ENCODE data around the gene CARD11. TPM values are rescaled to one million over a fixed set of nuclear protein-coding genes. Genes with fewer than 3 reads are reported as not detected.
A peak's percentile ranks its signal among the peaks of the same experiment; 100 is the strongest.

CARD11 gene
- total RNA-seq, 4 donors from 2014 or later, result 3.1 to 53.6 (median 5.9) TPM

GRCh38 chr7:2956526-2957368 lies 86.9 kb downstream of the CARD11 start:
- TF ChIP-seq CTCF (IDR thresholded peaks at IDR 0.05) (no peak), POLR2A (IDR thresholded peaks at IDR 0.05) (no peak)
- DNase-seq, result peak in 2 of 3 donors; percentile 11 to 43
- Histone ChIP-seq H3K4me3 (no peak overlapping the region), H3K9me3 (no peaks in the 10 kb centered on the region), H3K36me3 (no peaks in the 10 kb centered on the region), H3K27me3 (no peaks in the 10 kb centered on the region), H3K4me1 (peaks cover 0 to 8% (median 0%) of the 10 kb centered on the region in 4 donors), H3K27ac (no peak overlapping the region)

GRCh38 chr7:2956076-2956475 lies 87.6 kb downstream of the CARD11 start:
- TF ChIP-seq CTCF (IDR thresholded peaks at IDR 0.05) (no peak), POLR2A (IDR thresholded peaks at IDR 0.05) (no peak)
- Histone ChIP-seq H3K27ac (no peak overlapping the region), H3K4me3 (no peak overlapping the region), H3K9me3 (no peaks in the 10 kb centered on the region), H3K27me3 (no peaks in the 10 kb centered on the region), H3K36me3 (no peaks in the 10 kb centered on the region), H3K4me1 (peaks cover 0 to 8% (median 0%) of the 10 kb centered on the region in 4 donors)
- peak in 2 of 3 donors; percentile 9 to 14 for DNase-seq

- H3K4me1 ChIP-seq, result peaks cover 0 to 8% (median 0%) of the 10 kb centered on the region in 4 donors
- H3K9me3 ChIP-seq, result no peaks in the 10 kb centered on the region
- no peak for TF ChIP-seq CTCF (IDR thresholded peaks at IDR 0.05)
- no peak for TF ChIP-seq POLR2A (IDR thresholded peaks at IDR 0.05)
- no peaks in the 10 kb centered on the region for H3K36me3 ChIP-seq
- no peak overlapping the region for H3K4me3 ChIP-seq
- DNase-seq, result peak in 2 of 3 donors; percentile 9 to 39
- no peak overlapping the region for H3K27ac ChIP-seq
- no peaks in the 10 kb centered on the region for H3K27me3 ChIP-seq
Observed at GRCh38 chr7:2955269-2955668, 88.4 kb downstream of the CARD11 start.

DNA sequence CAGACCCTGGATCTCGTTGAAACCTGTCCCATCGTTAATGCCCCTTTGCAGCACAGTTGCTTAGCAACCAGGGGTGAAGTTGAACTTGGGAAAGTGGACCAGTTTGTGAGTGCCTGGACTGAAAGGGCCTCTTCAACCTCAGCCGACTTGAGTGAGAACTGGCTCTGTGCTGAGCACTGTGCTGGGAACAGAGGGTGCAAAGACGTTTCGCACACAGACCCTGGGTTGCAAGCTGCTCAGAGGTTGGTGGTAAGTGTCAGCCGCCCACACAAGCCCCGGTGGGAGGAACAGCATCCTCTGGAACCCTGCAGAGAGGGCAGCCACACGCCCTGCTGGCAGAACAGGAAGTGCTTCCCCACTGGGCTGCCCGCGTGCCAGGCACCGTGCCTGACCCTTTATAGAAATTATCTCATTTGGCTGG lies 89.2 kb downstream of the CARD11 start:
- no peak overlapping the region for H3K4me3 ChIP-seq
- no peak for TF ChIP-seq CTCF (IDR thresholded peaks at IDR 0.05)
- TF ChIP-seq POLR2A (IDR thresholded peaks at IDR 0.05), result no peak
- H3K27me3 ChIP-seq, result no peaks in the 10 kb centered on the region
- H3K27ac ChIP-seq, result peak overlapping the region in 1 of 4 donors; percentile 40
- peak in 2 of 3 donors; percentile 38 to 71 for DNase-seq
- H3K36me3 ChIP-seq, result no peaks in the 10 kb centered on the region
- H3K4me1 ChIP-seq, result peaks cover 0 to 8% (median 0%) of the 10 kb centered on the region in 4 donors
- H3K9me3 ChIP-seq, result no peaks in the 10 kb centered on the region

DNA sequence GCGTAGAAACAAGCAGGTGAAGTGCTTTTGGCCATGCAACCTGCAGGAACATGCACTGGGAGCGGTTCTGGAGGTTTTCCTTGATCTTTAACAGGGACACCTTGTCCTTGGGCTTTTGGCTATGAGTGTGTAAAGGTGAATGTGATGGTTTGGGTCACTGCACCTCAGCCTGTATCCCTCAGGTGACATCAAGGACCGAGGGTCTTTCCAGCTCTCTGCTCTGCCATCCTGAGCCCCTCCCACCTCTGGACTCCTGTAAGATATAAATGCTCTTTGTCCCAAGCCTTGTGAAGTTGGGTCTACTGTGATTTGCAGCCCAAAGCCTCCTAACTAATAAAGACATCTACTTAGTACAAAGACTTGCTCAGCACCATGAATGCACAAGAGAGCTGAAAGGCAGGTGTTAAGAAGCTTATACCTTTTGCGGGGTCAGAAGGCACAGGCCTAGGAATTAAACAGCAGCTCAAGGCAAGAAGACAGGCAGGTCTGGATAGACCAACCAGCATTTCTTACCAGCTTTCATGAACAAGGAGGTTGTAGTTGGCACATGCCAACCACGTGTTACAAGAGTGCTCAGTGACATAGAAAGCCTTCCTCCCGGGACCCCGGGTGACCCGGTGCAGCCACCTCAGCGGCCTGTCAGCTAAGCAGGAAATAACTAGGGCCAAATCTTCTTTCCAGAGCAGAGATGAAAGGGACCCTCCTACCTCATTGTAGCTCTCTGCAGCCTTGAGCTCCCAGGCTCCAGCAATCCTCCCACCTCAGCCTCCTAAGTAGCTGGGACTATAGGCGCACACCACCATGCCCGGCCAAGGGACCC lies 89.9 kb downstream of the CARD11 start:
- no peaks in the 10 kb centered on the region for H3K36me3 ChIP-seq
- H3K27ac ChIP-seq, result peak overlapping the region in 1 of 4 donors; percentile 40
- TF ChIP-seq CTCF (IDR thresholded peaks at IDR 0.05) (no peak), POLR2A (IDR thresholded peaks at IDR 0.05) (no peak)
- no peaks in the 10 kb centered on the region for H3K27me3 ChIP-seq
- no peaks in the 10 kb centered on the region for H3K9me3 ChIP-seq
- peaks cover 0 to 8% (median 0%) of the 10 kb centered on the region in 4 donors for H3K4me1 ChIP-seq
- peak in 1 of 3 donors; percentile 21 for DNase-seq
- no peak overlapping the region for H3K4me3 ChIP-seq
